Fibroblast of skin of left quadriceps (primary cell): ENCODE measurements around the gene ZBTB16.

ENCODE experiments used
- DNase-seq, 2 experiments: peaks; one replicate each; pipeline ENCODE4 v3.0.0-alpha.2; 2013; ENCODE audit warnings: low read depth in 2 of 2

ZBTB16 gene

DNA sequence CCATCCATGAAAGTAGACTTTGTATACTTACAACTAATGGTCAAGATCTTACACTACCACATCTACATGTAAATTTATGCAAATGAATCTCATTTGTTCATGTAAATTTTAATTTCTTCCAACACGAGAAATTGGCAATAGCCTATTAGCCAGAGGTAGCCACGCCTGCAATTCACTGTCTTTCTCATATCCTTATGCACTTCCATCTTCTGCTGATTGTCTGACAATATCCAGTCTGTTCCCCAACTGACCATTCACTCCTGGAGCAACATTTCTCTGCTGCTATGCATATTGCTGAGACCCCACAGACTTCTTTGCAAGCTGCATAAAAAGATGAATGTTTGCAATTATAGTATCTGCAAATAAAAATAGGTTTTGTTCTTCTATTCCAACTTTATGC is 239.2 kb downstream of the ZBTB16 start:
- no peak for DNase-seq
